WTC11 (cell line): ENCODE results near the gene ZNF329. TPM values are rescaled to one million over a fixed set of nuclear protein-coding genes. Genes with fewer than 3 reads are reported as not detected.

Experiments used
- ATAC-seq: fragments of 200-7000 bp; cut with Tn5 transposase; 2 replicates; pipeline ENCODE4 v1.10.0; 2021; ENCODE audit warnings: mild to moderate bottlenecking, moderate library complexity
- CTCF ChIA-PET: fragments of 300-600 bp; sonication (Branson Sonifier 250); formaldehyde crosslinking; loops from one replicate; lab custom pipeline; 2021; ENCODE audit warnings: antibody characterized with exemption; lab: Charles Lee
- POLR2A ChIA-PET: fragments of 350-600 bp; sonication (Branson Sonifier 250); formaldehyde crosslinking; loops from one replicate; lab custom pipeline; 2021; ENCODE audit warnings: antibody characterized with exemption; lab: Charles Lee
- DNase-seq: peaks from one replicate; pipeline ENCODE4 v3.0.0; 2021; ENCODE audit warnings: low spot score
- H3K27ac Mint-ChIP-seq: 2 replicates; pipeline ENCODE4 v1.8.0; 2021; ENCODE audit warnings: mixed read lengths
- H3K27me3 Mint-ChIP-seq: 2 replicates; pipeline ENCODE4 v1.8.0; 2021; ENCODE audit warnings: low read depth, mild to moderate bottlenecking, moderate library complexity, mixed read lengths
- H3K36me3 Mint-ChIP-seq: 2 replicates; pipeline ENCODE4 v1.8.0; 2021; ENCODE audit warnings: mixed read lengths
- H3K4me1 Mint-ChIP-seq: 2 replicates; pipeline ENCODE4 v1.8.0; 2022; ENCODE audit warnings: mixed read lengths
- H3K4me3 Mint-ChIP-seq: 2 replicates; pipeline ENCODE4 v1.8.0; 2021; ENCODE audit warnings: mild to moderate bottlenecking, moderate library complexity, mixed read lengths
- H3K9me3 Mint-ChIP-seq: 2 replicates; pipeline ENCODE4 v1.8.0; 2021; ENCODE audit warnings: mixed read lengths
- CBFB ChIP-seq: sonication (generic); formaldehyde crosslinking; IDR thresholded peaks from 2 replicates; pipeline ENCODE4 v1.8.1; 2022; ENCODE audit warnings: mild to moderate bottlenecking, low read depth, missing genetic modification reagents
- CREB1 ChIP-seq: sonication (generic); formaldehyde crosslinking; IDR thresholded peaks from 2 replicates; pipeline ENCODE4 v1.8.0; 2023; ENCODE audit warnings: mild to moderate bottlenecking, missing genetic modification reagents
- CREM ChIP-seq: sonication (generic); formaldehyde crosslinking; IDR thresholded peaks from 2 replicates; pipeline ENCODE4 v1.8.1; 2022; ENCODE audit warnings: mild to moderate bottlenecking, missing genetic modification reagents, moderate library complexity
- ELF4 ChIP-seq: sonication (generic); formaldehyde crosslinking; IDR thresholded peaks from 2 replicates; pipeline ENCODE4 v1.8.1; 2022; ENCODE audit warnings: low read depth, mild to moderate bottlenecking, moderate library complexity, missing genetic modification reagents
- FOXK1 ChIP-seq: sonication (generic); formaldehyde crosslinking; IDR thresholded peaks from 2 replicates; pipeline ENCODE4 v1.8.0; 2022; ENCODE audit warnings: mild to moderate bottlenecking, moderate library complexity, missing genetic modification reagents
- GABPB1 ChIP-seq: sonication (generic); formaldehyde crosslinking; IDR thresholded peaks from 2 replicates; pipeline ENCODE4 v1.8.1; 2023; ENCODE audit warnings: mild to moderate bottlenecking, missing genetic modification reagents
- JUN ChIP-seq: sonication (generic); formaldehyde crosslinking; IDR thresholded peaks from 2 replicates; pipeline ENCODE4 v1.8.0; 2023; ENCODE audit warnings: mild to moderate bottlenecking, missing genetic modification reagents
- MYBL2 ChIP-seq: sonication (generic); formaldehyde crosslinking; IDR thresholded peaks from 2 replicates; pipeline ENCODE4 v1.8.1; 2023; ENCODE audit warnings: mild to moderate bottlenecking, moderate library complexity, missing genetic modification reagents
- NR2C2 ChIP-seq: sonication (generic); formaldehyde crosslinking; IDR thresholded peaks from 2 replicates; pipeline ENCODE4 v1.8.0; 2022; ENCODE audit warnings: mild to moderate bottlenecking, missing genetic modification reagents
- NR3C1 ChIP-seq: sonication (generic); formaldehyde crosslinking; conservative IDR thresholded peaks from 2 replicates; pipeline ENCODE4 v1.8.1; 2023; ENCODE audit warnings: low read depth, mild to moderate bottlenecking, missing genetic modification reagents
- TEAD1 ChIP-seq: sonication (generic); formaldehyde crosslinking; IDR thresholded peaks from 2 replicates; pipeline ENCODE4 v1.8.0; 2022; ENCODE audit warnings: mild to moderate bottlenecking, missing genetic modification reagents
- TP53 ChIP-seq: sonication (generic); formaldehyde crosslinking; IDR thresholded peaks from 2 replicates; pipeline ENCODE4 v1.8.1; 2023; ENCODE audit warnings: mild to moderate bottlenecking, missing genetic modification reagents
- ZNF121 ChIP-seq: sonication (generic); formaldehyde crosslinking; IDR thresholded peaks from 2 replicates; pipeline ENCODE4 v1.8.0; 2023; ENCODE audit warnings: missing genetic modification reagents
- ZNF219 ChIP-seq: sonication (generic); formaldehyde crosslinking; IDR thresholded peaks from 2 replicates; pipeline ENCODE4 v1.8.0; 2023; ENCODE audit warnings: missing genetic modification reagents, mild to moderate bottlenecking, borderline replicate concordance
- total RNA-seq: library from RNA; stranded (reverse); gene quantifications from 3 replicates; pipeline ENCODE4 v1.2.3, GENCODE V29; 2021
- TF ChIP-seq, protein P1 (sequence below): sonication (generic); formaldehyde crosslinking; IDR thresholded peaks from 2 replicates; pipeline ENCODE4 v1.8.1; 2023; ENCODE audit warnings: mild to moderate bottlenecking, missing genetic modification reagents
- TF ChIP-seq, protein P2 (sequence below): sonication (generic); formaldehyde crosslinking; IDR thresholded peaks from 2 replicates; pipeline ENCODE4 v1.8.0; 2022; ENCODE audit warnings: missing genetic modification reagents
- TF ChIP-seq, protein P3 (sequence below): sonication (generic); formaldehyde crosslinking; IDR thresholded peaks from 2 replicates; pipeline ENCODE4 v1.8.0; 2023; ENCODE audit warnings: mild to moderate bottlenecking, missing genetic modification reagents
- TF ChIP-seq, protein P4 (sequence below): sonication (generic); formaldehyde crosslinking; IDR thresholded peaks from 2 replicates; pipeline ENCODE4 v1.8.0; 2022; ENCODE audit warnings: mild to moderate bottlenecking, missing genetic modification reagents
- TF ChIP-seq, protein P5 (sequence below): sonication (generic); formaldehyde crosslinking; IDR thresholded peaks from 2 replicates; pipeline ENCODE4 v1.8.1; 2023; ENCODE audit warnings: mild to moderate bottlenecking, moderate library complexity, missing genetic modification reagents

ZNF329 gene
- total RNA-seq, 1 experiment from 2014 or later = 16.3 TPM

DNA sequence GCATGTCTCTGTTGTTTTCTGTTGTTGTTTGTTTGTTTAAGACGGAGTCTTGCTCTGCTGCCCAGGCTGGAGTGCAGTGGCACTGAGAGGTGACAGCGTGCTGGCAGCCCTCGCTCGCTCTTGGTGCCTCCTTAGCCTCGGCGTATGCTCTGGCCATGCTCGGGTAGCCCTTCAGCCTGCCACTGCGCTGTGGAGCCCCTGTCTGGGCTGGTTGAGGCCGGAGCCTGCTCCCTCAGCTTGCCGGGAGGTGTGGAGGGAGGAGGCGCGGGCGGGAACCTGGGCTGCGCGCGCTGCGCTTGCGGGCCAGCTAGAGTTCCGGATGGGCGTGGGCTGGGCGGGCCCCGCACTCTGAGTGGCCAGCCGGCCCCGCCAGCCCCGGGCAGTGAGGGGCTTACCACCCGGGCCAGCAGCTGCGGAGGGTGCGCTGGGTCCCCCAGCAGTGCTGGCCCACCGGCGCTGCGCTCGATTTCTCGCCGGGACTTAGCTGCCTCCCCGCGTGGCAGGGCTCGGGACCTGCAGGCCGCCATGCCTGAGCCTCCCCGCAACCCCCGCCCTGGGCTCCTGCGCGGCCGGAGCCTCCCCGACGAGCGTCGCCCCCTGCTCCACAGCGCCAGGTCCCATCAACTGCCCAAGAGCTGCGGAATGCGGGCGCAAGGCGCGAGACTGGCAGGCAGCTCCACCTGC, 6.6 kb upstream of the ZNF329 start:
- ChIA-PET CTCF (interaction anchor here (1.3 to 2.7 kb wide), 4 partner anchors 26 to 241 kb away, joined by 4 to 21 read pairs (median 6); partner anchors contain the start of genes ZNF274 and ZNF417), POLR2A (interaction anchor here (0.9 kb wide), 1 partner anchor 98 kb away, joined by 4 read pairs; the partner anchor contains the start of gene ZNF135)
- peaks cover 34% of the 10 kb centered on the region for H3K27me3 Mint-ChIP-seq
- TF ChIP-seq TEAD1 (CRISPR knock-in tag) (no peak), ZNF121 (0 out of 2 replicates have a peak, but pooled peaks have one; percentile 56)
- H3K36me3 Mint-ChIP-seq = peaks cover 9% of the 10 kb centered on the region
- H3K4me3 Mint-ChIP-seq = peak overlapping the region; percentile 43; the same call in 1 of the 2 replicates
- peaks cover 13% of the 10 kb centered on the region for H3K9me3 Mint-ChIP-seq
- no peak for ATAC-seq
- H3K4me1 Mint-ChIP-seq = peaks cover 3% of the 10 kb centered on the region; the same call in 1 of the 2 replicates
- DNase-seq = peak; percentile 36
- no peak overlapping the region for H3K27ac Mint-ChIP-seq

DNA sequence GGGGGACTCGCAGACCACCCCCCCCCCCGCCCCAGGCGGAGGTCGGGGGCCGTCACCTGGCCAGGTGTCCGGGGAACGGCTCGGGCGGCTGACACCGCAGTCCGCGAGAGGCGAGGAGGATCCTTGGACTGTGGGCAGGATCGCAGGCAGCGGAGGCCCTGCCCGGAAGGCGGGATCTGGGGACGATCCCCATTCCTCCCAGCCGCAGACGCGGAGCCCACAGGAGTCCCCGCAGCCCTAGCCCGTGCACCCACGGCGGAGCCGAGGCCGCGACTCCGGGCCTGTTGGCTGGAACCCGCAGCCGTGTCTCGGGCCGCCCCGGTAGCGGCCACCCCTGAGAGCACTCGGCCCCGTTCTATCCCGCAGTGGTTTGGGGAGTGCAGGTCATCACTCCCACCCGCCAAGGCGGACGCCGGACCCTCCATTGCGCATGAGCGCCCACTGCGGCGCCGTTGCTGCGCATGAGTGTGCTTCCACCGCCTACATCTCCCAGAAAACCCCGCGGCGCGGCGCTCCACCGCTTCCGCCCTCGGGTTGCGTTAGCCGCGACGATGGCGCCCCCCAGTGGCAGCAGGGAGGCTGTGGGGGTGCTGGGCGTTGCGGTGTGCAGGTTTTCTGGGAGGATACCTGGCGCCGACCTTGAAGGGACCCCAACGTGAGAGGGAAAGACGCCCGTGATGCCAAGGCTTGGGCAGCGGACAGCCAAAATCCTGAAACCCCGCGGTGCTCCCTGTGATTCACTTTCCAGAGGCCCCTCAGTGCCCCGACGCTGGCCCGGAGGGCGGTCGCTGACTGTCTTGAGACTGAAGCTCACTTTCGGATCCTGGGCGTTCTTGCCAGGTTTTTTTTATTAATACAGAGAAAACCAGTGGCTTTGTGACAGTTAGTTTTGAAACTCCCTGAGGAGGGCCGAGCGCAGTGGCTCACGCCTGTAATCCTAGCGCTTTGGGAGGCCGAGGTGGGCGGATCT, 4.4 kb upstream of the ZNF329 start:
- no peak overlapping the region for H3K27ac Mint-ChIP-seq
- POLR2A ChIA-PET = interaction anchor here (0.5 to 1.4 kb wide), 6 partner anchors 96 to 293 kb away, joined by 3 to 5 read pairs (median 4); partner anchors contain the start of genes ZNF135 and ZNF606
- peak; percentile 85 for ATAC-seq
- CTCF ChIA-PET = interaction anchor here (0.8 to 3.1 kb wide), 10 partner anchors 60 to 385 kb away, joined by 3 to 31 read pairs (median 4); partner anchors contain the start of genes ZNF135, ZNF418, ZNF586 and ZNF606
- peaks cover 25% of the 10 kb centered on the region for H3K27me3 Mint-ChIP-seq
- DNase-seq = peak; percentile 99
- peak overlapping the region; percentile 93 for H3K4me3 Mint-ChIP-seq
- peaks cover 7% of the 10 kb centered on the region for H3K9me3 Mint-ChIP-seq
- H3K36me3 Mint-ChIP-seq = peaks cover 7% of the 10 kb centered on the region
- H3K4me1 Mint-ChIP-seq = peaks cover 9% of the 10 kb centered on the region
- TF ChIP-seq, protein P1, sequence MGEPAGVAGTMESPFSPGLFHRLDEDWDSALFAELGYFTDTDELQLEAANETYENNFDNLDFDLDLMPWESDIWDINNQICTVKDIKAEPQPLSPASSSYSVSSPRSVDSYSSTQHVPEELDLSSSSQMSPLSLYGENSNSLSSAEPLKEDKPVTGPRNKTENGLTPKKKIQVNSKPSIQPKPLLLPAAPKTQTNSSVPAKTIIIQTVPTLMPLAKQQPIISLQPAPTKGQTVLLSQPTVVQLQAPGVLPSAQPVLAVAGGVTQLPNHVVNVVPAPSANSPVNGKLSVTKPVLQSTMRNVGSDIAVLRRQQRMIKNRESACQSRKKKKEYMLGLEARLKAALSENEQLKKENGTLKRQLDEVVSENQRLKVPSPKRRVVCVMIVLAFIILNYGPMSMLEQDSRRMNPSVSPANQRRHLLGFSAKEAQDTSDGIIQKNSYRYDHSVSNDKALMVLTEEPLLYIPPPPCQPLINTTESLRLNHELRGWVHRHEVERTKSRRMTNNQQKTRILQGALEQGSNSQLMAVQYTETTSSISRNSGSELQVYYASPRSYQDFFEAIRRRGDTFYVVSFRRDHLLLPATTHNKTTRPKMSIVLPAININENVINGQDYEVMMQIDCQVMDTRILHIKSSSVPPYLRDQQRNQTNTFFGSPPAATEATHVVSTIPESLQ (CRISPR knock-in tag) = no peak
- TF ChIP-seq TP53 (CRISPR knock-in tag) (peak; percentile 70; the same call in 1 of the 2 replicates), NR3C1 (no peak), CREM (CRISPR knock-in tag) (no peak), JUN (CRISPR knock-in tag) (peak; percentile 58; the same call in 1 of the 2 replicates), FOXK1 (CRISPR knock-in tag) (0 out of 2 replicates have a peak, but pooled peaks have one; percentile 44), ELF4 (CRISPR knock-in tag) (no peak), CREB1 (CRISPR knock-in tag) (peak; percentile 16; the same call in 1 of the 2 replicates), GABPB1 (CRISPR knock-in tag) (peak; percentile 91), CBFB (peak; percentile 43; the same call in 1 of the 2 replicates), ZNF219 (CRISPR knock-in tag) (no peak), MYBL2 (CRISPR knock-in tag) (peak; percentile 83), NR2C2 (no peak)
- TF ChIP-seq, protein P2, sequence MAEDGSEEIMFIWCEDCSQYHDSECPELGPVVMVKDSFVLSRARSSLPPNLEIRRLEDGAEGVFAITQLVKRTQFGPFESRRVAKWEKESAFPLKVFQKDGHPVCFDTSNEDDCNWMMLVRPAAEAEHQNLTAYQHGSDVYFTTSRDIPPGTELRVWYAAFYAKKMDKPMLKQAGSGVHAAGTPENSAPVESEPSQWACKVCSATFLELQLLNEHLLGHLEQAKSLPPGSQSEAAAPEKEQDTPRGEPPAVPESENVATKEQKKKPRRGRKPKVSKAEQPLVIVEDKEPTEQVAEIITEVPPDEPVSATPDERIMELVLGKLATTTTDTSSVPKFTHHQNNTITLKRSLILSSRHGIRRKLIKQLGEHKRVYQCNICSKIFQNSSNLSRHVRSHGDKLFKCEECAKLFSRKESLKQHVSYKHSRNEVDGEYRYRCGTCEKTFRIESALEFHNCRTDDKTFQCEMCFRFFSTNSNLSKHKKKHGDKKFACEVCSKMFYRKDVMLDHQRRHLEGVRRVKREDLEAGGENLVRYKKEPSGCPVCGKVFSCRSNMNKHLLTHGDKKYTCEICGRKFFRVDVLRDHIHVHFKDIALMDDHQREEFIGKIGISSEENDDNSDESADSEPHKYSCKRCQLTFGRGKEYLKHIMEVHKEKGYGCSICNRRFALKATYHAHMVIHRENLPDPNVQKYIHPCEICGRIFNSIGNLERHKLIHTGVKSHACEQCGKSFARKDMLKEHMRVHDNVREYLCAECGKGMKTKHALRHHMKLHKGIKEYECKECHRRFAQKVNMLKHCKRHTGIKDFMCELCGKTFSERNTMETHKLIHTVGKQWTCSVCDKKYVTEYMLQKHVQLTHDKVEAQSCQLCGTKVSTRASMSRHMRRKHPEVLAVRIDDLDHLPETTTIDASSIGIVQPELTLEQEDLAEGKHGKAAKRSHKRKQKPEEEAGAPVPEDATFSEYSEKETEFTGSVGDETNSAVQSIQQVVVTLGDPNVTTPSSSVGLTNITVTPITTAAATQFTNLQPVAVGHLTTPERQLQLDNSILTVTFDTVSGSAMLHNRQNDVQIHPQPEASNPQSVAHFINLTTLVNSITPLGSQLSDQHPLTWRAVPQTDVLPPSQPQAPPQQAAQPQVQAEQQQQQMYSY (CRISPR knock-in tag) = no peak
- TF ChIP-seq, protein P3, sequence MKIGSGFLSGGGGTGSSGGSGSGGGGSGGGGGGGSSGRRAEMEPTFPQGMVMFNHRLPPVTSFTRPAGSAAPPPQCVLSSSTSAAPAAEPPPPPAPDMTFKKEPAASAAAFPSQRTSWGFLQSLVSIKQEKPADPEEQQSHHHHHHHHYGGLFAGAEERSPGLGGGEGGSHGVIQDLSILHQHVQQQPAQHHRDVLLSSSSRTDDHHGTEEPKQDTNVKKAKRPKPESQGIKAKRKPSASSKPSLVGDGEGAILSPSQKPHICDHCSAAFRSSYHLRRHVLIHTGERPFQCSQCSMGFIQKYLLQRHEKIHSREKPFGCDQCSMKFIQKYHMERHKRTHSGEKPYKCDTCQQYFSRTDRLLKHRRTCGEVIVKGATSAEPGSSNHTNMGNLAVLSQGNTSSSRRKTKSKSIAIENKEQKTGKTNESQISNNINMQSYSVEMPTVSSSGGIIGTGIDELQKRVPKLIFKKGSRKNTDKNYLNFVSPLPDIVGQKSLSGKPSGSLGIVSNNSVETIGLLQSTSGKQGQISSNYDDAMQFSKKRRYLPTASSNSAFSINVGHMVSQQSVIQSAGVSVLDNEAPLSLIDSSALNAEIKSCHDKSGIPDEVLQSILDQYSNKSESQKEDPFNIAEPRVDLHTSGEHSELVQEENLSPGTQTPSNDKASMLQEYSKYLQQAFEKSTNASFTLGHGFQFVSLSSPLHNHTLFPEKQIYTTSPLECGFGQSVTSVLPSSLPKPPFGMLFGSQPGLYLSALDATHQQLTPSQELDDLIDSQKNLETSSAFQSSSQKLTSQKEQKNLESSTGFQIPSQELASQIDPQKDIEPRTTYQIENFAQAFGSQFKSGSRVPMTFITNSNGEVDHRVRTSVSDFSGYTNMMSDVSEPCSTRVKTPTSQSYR (CRISPR knock-in tag) = no peak
- TF ChIP-seq, protein P4, sequence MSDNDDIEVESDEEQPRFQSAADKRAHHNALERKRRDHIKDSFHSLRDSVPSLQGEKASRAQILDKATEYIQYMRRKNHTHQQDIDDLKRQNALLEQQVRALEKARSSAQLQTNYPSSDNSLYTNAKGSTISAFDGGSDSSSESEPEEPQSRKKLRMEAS (CRISPR knock-in tag) = peak; percentile 71; the same call in 1 of the 2 replicates
- TF ChIP-seq, protein P5, sequence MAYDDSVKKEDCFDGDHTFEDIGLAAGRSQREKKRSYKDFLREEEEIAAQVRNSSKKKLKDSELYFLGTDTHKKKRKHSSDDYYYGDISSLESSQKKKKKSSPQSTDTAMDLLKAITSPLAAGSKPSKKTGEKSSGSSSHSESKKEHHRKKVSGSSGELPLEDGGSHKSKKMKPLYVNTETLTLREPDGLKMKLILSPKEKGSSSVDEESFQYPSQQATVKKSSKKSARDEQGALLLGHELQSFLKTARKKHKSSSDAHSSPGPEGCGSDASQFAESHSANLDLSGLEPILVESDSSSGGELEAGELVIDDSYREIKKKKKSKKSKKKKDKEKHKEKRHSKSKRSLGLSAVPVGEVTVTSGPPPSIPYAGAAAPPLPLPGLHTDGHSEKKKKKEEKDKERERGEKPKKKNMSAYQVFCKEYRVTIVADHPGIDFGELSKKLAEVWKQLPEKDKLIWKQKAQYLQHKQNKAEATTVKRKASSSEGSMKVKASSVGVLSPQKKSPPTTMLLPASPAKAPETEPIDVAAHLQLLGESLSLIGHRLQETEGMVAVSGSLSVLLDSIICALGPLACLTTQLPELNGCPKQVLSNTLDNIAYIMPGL = peak; percentile 78; the same call in 1 of the 2 replicates
